BJ (cell line): ENCODE data around the gene EIF3M. TPM values are rescaled to one million over a fixed set of nuclear protein-coding genes. Genes with fewer than 3 reads are reported as not detected.
A peak's percentile ranks its signal among the peaks of the same experiment; 100 is the strongest.

ENCODE experiments used
- CTCF ChIA-PET: fragments of 350-600 bp; formaldehyde crosslinking; extraction: SDS; loops from one replicate; lab custom pipeline; 2021; ENCODE audit warnings: antibody characterized with exemption, inconsistent platforms; lab: Yijun Ruan, JAX
- POLR2A ChIA-PET: fragments of 300-600 bp; sonication (Branson Sonifier 250); formaldehyde crosslinking; extraction: SDS; loops from one replicate; lab custom pipeline; 2021; ENCODE audit warnings: antibody characterized with exemption; lab: Charles Lee
- DNase-seq: peaks from one replicate; pipeline ENCODE4 v3.0.0-alpha.2; 2011; ENCODE audit warnings: low read depth
- H3K27me3 ChIP-seq: 2 replicates; pipeline ENCODE4 v1.6.0; 2011; ENCODE audit warnings: low read length; ENCODE audit not compliant: control insufficient read depth, insufficient read depth
- H3K36me3 ChIP-seq: 2 replicates; pipeline ENCODE4 v1.5.1; 2011; ENCODE audit warnings: low read length; ENCODE audit not compliant: control insufficient read depth, insufficient read depth
- H3K4me3 ChIP-seq: 2 replicates; pipeline ENCODE4 v1.5.1; 2011; ENCODE audit warnings: low read depth, mild to moderate bottlenecking, control low read depth, low read length
- polyA minus RNA-seq: library from RNA; depleted of rRNA, polyadenylated mRNA; stranded (reverse); fragments of >200 nt; gene quantifications from 2 replicates; pipeline ENCODE4 v1.2.3, GENCODE V29; 2011; rRNA and poly(A)+ RNA removed
- polyA plus RNA-seq: library from polyadenylated mRNA; depleted of rRNA; stranded (reverse); fragments of >200 nt; gene quantifications from 2 replicates; pipeline ENCODE4 v1.2.3, GENCODE V29; 2011; rRNA removed
- TF ChIP-seq, protein P1 (sequence below): IDR thresholded peaks from 2 replicates; pipeline ENCODE4 v1.5.1; 2011; ENCODE audit warnings: low read depth, mild to moderate bottlenecking, control low read depth, inconsistent platforms, low read length, moderate library complexity; ENCODE audit not compliant: insufficient read depth

Gene EIF3M
- polyA plus RNA-seq = 202 and 394 TPM in 2 replicates
- 79.1 and 101 TPM in 2 replicates for polyA minus RNA-seq

- DNase-seq = peak; percentile 70
- TF ChIP-seq, protein P1, sequence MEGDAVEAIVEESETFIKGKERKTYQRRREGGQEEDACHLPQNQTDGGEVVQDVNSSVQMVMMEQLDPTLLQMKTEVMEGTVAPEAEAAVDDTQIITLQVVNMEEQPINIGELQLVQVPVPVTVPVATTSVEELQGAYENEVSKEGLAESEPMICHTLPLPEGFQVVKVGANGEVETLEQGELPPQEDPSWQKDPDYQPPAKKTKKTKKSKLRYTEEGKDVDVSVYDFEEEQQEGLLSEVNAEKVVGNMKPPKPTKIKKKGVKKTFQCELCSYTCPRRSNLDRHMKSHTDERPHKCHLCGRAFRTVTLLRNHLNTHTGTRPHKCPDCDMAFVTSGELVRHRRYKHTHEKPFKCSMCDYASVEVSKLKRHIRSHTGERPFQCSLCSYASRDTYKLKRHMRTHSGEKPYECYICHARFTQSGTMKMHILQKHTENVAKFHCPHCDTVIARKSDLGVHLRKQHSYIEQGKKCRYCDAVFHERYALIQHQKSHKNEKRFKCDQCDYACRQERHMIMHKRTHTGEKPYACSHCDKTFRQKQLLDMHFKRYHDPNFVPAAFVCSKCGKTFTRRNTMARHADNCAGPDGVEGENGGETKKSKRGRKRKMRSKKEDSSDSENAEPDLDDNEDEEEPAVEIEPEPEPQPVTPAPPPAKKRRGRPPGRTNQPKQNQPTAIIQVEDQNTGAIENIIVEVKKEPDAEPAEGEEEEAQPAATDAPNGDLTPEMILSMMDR = no peak
- peak within 1 kb of the TSS; percentile 78 for H3K4me3 ChIP-seq
- no peaks in the 10 kb centered on the region; the same call in 1 of the 2 replicates for H3K27me3 ChIP-seq
- H3K36me3 ChIP-seq = no peaks in the 10 kb centered on the region
- POLR2A ChIA-PET = interaction anchor here (0.6 kb wide), 1 partner anchor 246 kb away, joined by 3 read pairs; the partner anchor contains the start of gene PRRG4
- CTCF ChIA-PET = no interaction called here
Observed at GRCh38 chr11:32583459-32584271, at the start of gene EIF3M. Gene EIF3M (plus strand): TSS chr11:32583831. CDS start chr11:32583888, 57 bp downstream.

GRCh38 chr11:32538804-32539203, 44.8 kb upstream of the EIF3M start:
- CTCF ChIA-PET = no interaction called here

DNA sequence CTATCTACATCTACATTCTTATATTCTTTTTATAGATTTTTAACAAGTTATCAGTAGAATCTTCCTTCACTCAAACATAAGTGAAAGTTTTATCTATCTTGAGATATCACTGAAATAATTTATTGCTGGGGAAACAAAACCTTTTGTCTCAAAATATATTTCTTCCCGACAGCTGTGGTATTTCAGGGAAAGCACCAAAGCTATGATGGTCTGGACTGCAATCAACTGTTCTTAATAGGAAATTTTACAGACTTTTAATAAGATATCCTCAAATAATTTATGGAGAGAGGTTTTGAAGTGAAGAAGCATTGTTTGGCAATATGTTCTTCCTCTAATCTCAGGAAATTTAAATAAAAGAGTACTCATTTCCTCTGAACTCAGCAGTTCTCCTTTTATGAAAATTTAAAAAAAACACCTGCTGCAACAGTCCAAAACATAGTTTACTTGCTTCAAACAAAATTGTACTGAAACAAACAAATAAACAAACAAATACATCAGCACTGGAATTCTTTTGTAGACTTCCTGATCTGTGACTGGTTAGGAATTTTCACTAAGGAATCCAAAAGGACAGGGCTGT, 33.9 kb upstream of the EIF3M start:
- no peak for DNase-seq
- no peaks in the 10 kb centered on the region for H3K36me3 ChIP-seq
- no peaks in the 10 kb centered on the region for H3K27me3 ChIP-seq
- ChIA-PET CTCF (no interaction called here), POLR2A (no interaction called here)
- H3K4me3 ChIP-seq = no peak overlapping the region
- TF ChIP-seq, protein P1 = no peak

More at GRCh38 chr11:32538804-32539203, 44.8 kb upstream of the EIF3M start:
- H3K4me3 ChIP-seq = no peak overlapping the region
- no peaks in the 10 kb centered on the region for H3K36me3 ChIP-seq
- no peak for DNase-seq
- POLR2A ChIA-PET = no interaction called here
- TF ChIP-seq, protein P1 = no peak
- H3K27me3 ChIP-seq = no peaks in the 10 kb centered on the region

- ChIA-PET POLR2A (no interaction called here), CTCF (no interaction called here)
- Histone ChIP-seq H3K27me3 (no peaks in the 10 kb centered on the region), H3K4me3 (no peak overlapping the region), H3K36me3 (no peaks in the 10 kb centered on the region)
- no peak for DNase-seq
- TF ChIP-seq, protein P1 = no peak
Observed at GRCh38 chr11:32550207-32550606, 33.4 kb upstream of the EIF3M start.

DNA sequence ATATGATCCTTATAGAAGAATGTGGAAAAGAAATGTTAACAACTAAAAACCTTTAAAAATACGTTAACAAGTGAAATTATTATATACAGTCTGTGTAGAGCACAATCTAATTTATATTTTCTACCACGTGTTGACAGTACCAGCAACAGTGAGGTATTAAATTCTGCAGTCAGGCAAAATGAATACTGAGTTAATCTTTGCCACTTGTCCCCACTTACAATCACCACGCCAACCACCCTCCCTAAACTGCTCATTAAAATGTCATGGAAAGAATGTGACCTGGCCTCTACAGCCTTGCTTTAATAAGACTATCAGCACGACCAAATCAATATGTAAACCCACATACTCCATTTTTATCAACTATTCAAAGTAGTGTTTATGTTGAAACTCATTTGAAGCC, 28.5 kb upstream of the EIF3M start:
- DNase-seq = no peak
- POLR2A ChIA-PET = no interaction called here
- CTCF ChIA-PET = no interaction called here
- Histone ChIP-seq H3K27me3 (no peaks in the 10 kb centered on the region), H3K4me3 (no peak overlapping the region), H3K36me3 (no peaks in the 10 kb centered on the region)
- TF ChIP-seq, protein P1 = no peak
